CD14-positive monocyte (primary cell): ENCODE measurements around the gene EP400. TPM values are rescaled to one million over a fixed set of nuclear protein-coding genes. Genes with fewer than 3 reads are reported as not detected.
A peak's percentile ranks its signal among the peaks of the same experiment; 100 is the strongest.

ENCODE experiments used
- DNase-seq, 3 donors: peaks; one replicate each; pipeline ENCODE4 v3.0.0-alpha.2; 2011 to 2022
- H2AFZ ChIP-seq: 2 replicates; pipeline ENCODE4 v1.6.0; 2012; ENCODE audit warnings: mild to moderate bottlenecking, low read depth, low read length, inconsistent platforms; ENCODE audit not compliant: insufficient read depth, poor library complexity, severe bottlenecking
- H3K27ac ChIP-seq, 2 donors: 1 replicate in 1 of 2; 2 replicates in 1 of 2; pipeline ENCODE4 v1.5.1; 2012 to 2013; ENCODE audit warnings: low read length in 2 of 2, control low read depth in 1 of 2, inconsistent platforms in 1 of 2, low read depth in 1 of 2, mild to moderate bottlenecking in 1 of 2
- H3K27me3 ChIP-seq, 2 donors: one replicate each; pipeline versions ENCODE4 v1.6.0 to v1.6.1; 2011 to 2013; ENCODE audit warnings: low read length in 2 of 2; ENCODE audit not compliant: control insufficient read depth in 2 of 2, insufficient read depth in 2 of 2
- H3K36me3 ChIP-seq, 2 donors: replicated peaks in 1 of 2; 1 replicate in 1 of 2; 2 replicates in 1 of 2; pipeline versions ENCODE4 v1.5.1 to v1.6.1; 2012 to 2013; ENCODE audit warnings: low read length in 2 of 2, control low read depth in 1 of 2, inconsistent platforms in 1 of 2, mild to moderate bottlenecking in 1 of 2; ENCODE audit not compliant: insufficient read depth in 2 of 2, control insufficient read depth in 1 of 2
- H3K4me1 ChIP-seq, 2 donors: 1 replicate in 1 of 2; 2 replicates in 1 of 2; pipeline versions ENCODE4 v1.5.1 to v1.6.1; 2012 to 2013; ENCODE audit warnings: low read length in 2 of 2, control low read depth in 1 of 2, inconsistent platforms in 1 of 2, mild to moderate bottlenecking in 1 of 2, moderate library complexity in 1 of 2; ENCODE audit not compliant: insufficient read depth in 2 of 2, control insufficient read depth in 1 of 2
- H3K4me2 ChIP-seq: replicated peaks from 2 replicates; pipeline ENCODE3; 2012; ENCODE audit warnings: low read length, moderate library complexity, mild to moderate bottlenecking; ENCODE audit not compliant: poor library complexity, severe bottlenecking; ENCODE audit errors: extremely low read depth
- H3K4me3 ChIP-seq, 3 experiments: fragments of 200-600 bp in 1 of 3; sonication (generic) in 1 of 3; replicated peaks in 1 of 3; 1 replicate in 2 of 3; 2 replicates in 1 of 3; pipeline ENCODE4 v1.5.1; 2011 to 2013; ENCODE audit warnings: low read length in 3 of 3, mild to moderate bottlenecking in 3 of 3, control low read depth in 2 of 3, low read depth in 2 of 3, inconsistent platforms in 1 of 3, moderate library complexity in 1 of 3
- H3K79me2 ChIP-seq: 2 replicates; pipeline ENCODE4 v1.6.0; 2012; ENCODE audit warnings: mild to moderate bottlenecking, control low read depth, inconsistent platforms, low read length, moderate library complexity; ENCODE audit not compliant: insufficient read depth
- H3K9ac ChIP-seq: 2 replicates; pipeline ENCODE4 v1.6.0; 2017; ENCODE audit warnings: low read length, mild to moderate bottlenecking; ENCODE audit not compliant: insufficient read depth, poor library complexity, severe bottlenecking
- H3K9me3 ChIP-seq, 2 donors: replicated peaks in 1 of 2; 1 replicate in 1 of 2; 2 replicates in 1 of 2; pipeline versions ENCODE4 v1.5.1 to v1.6.1; 2012 to 2013; ENCODE audit warnings: low read length in 2 of 2, control low read depth in 1 of 2; ENCODE audit not compliant: control insufficient read depth in 1 of 2, insufficient read depth in 1 of 2
- H4K20me1 ChIP-seq: 2 replicates; pipeline ENCODE4 v1.6.0; 2012; ENCODE audit warnings: mild to moderate bottlenecking, low read length, control low read depth, moderate library complexity; ENCODE audit not compliant: insufficient read depth
- H3K27ac Mint-ChIP-seq, 7 donors: one replicate each; pipeline ENCODE4 v1.8.0; 2020; ENCODE audit warnings: mild to moderate bottlenecking in 7 of 7, mixed read lengths in 7 of 7, moderate library complexity in 6 of 7, inconsistent platforms in 2 of 7
- H3K27me3 Mint-ChIP-seq, 3 donors: one replicate each; pipeline ENCODE4 v1.8.0; 2021 to 2022; ENCODE audit warnings: low read depth in 3 of 3, mild to moderate bottlenecking in 3 of 3, mixed read lengths in 3 of 3, moderate library complexity in 3 of 3, inconsistent platforms in 1 of 3
- H3K36me3 Mint-ChIP-seq, 2 donors: one replicate each; pipeline ENCODE4 v1.8.0; 2020; ENCODE audit warnings: mixed read lengths in 2 of 2, inconsistent platforms in 1 of 2, mild to moderate bottlenecking in 1 of 2
- H3K4me1 Mint-ChIP-seq: one replicate; pipeline ENCODE4 v1.8.0; 2020; ENCODE audit warnings: mild to moderate bottlenecking, mixed read lengths
- H3K4me3 Mint-ChIP-seq, 2 donors: one replicate each; pipeline ENCODE4 v1.8.0; 2020; ENCODE audit warnings: mild to moderate bottlenecking in 2 of 2, mixed read lengths in 2 of 2, moderate library complexity in 1 of 2
- H3K9me3 Mint-ChIP-seq, 7 donors: one replicate each; pipeline ENCODE4 v1.8.0; 2020 to 2022; ENCODE audit warnings: mixed read lengths in 7 of 7, mild to moderate bottlenecking in 6 of 7, moderate library complexity in 6 of 7, inconsistent platforms in 2 of 7
- CTCF ChIP-seq: fragments of 200-600 bp; IDR thresholded peaks from one replicate; pipeline ENCODE4 v1.8.0; 2022; ENCODE audit warnings: antibody characterized with exemption, mild to moderate bottlenecking
- WGBS: methylation state at CpG from one replicate; pipeline ENCODE4 v1.1.5; 2013; ENCODE audit warnings: missing lambda C conversion rate; ENCODE audit not compliant: insufficient coverage; 5-methylcytosine and 5-hydroxymethylcytosine counted together
- intact Hi-C, 2 donors: fragments of 100-400 bp; cut with micrococcal nuclease; formaldehyde crosslinking; loops; one replicate each; pipeline versions ENCODE4 v1.15.0 to v1.15.1; 2023
- polyA plus RNA-seq, 3 donors: library from polyadenylated mRNA; depleted of rRNA in 1 of 3; unstranded in 2 of 3; stranded (reverse) in 1 of 3; fragments of 300-500 nt in 2 of 3; fragments of >200 nt in 1 of 3; fragmentation: Illumina TruSeq in 2 of 3; gene quantifications; 1 replicate in 2 of 3; 2 replicates in 1 of 3; pipeline ENCODE4 v1.2.3, GENCODE V29; 2012 to 2021

EP400 gene
- polyA plus RNA-seq, 3 donors = 0.65 to 12.1 (median 0.81) TPM

GRCh38 chr12:132081423-132081822 lies 131.7 kb downstream of the EP400 start:
- Mint-ChIP-seq H3K4me1 (peaks cover 15% of the 10 kb centered on the region), H3K27ac (no peak overlapping the region), H3K27me3 (peaks cover 0 to 2% (median 0%) of the 10 kb centered on the region in 3 donors), H3K36me3 (peaks cover 24 to 37% of the 10 kb centered on the region in 2 donors), H3K9me3 (peaks cover 0 to 2% (median 0%) of the 10 kb centered on the region in 7 donors), H3K4me3 (no peak overlapping the region)
- intact Hi-C loops = loop anchor here (5.0 to 10.0 kb wide), 4 partner anchors 61 to 423 kb away; partner anchors contain the start of genes DDX51 (in 1 of the 2) and NOC4L (in 1 of the 2)
- H2AFZ ChIP-seq = no peak overlapping the region
- no peak overlapping the region for H3K27ac ChIP-seq
- peaks cover 10% of the 10 kb centered on the region for H3K79me2 ChIP-seq
- no peaks in the 10 kb centered on the region for H4K20me1 ChIP-seq
- H3K9me3 ChIP-seq = no peaks in the 10 kb centered on the region
- no peak overlapping the region for H3K4me3 ChIP-seq
- WGBS = 88% methylated on average over 3 of the region's 9 CpGs
- TF ChIP-seq CTCF = no peak
- H3K9ac ChIP-seq = no peak overlapping the region
- no peak overlapping the region for H3K4me2 ChIP-seq
- peaks cover 25 to 42% of the 10 kb centered on the region in 2 donors for H3K36me3 ChIP-seq
- peaks cover 14 to 15% of the 10 kb centered on the region in 2 donors for H3K4me1 ChIP-seq
- H3K27me3 ChIP-seq = no peaks in the 10 kb centered on the region
- DNase-seq = no peak

GRCh38 chr12:132083614-132083940 lies 133.8 kb downstream of the EP400 start:
- Histone ChIP-seq H3K27me3 (no peaks in the 10 kb centered on the region), H2AFZ (peak overlapping the region; percentile 66), H4K20me1 (no peaks in the 10 kb centered on the region), H3K9ac (no peak overlapping the region), H3K4me2 (peak overlapping the region; percentile 84), H3K27ac (peak overlapping the region in 1 of 2 donors; percentile 49), H3K4me3 (peak overlapping the region in 2 of 3 experiments; percentile 24 to 82), H3K9me3 (no peaks in the 10 kb centered on the region), H3K4me1 (peaks cover 14 to 15% of the 10 kb centered on the region in 2 donors), H3K36me3 (peaks cover 4 to 20% of the 10 kb centered on the region in 2 donors), H3K79me2 (peaks cover 15% of the 10 kb centered on the region)
- 13% methylated on average over 8 of the region's 8 CpGs for WGBS
- Mint-ChIP-seq H3K27ac (peak overlapping the region in 6 of 7 donors; percentile 24 to 89 (median 72)), H3K36me3 (peaks cover 4 to 21% of the 10 kb centered on the region in 2 donors), H3K4me1 (peaks cover 18% of the 10 kb centered on the region), H3K4me3 (peak overlapping the region; percentile 67 to 90), H3K27me3 (peaks cover 0 to 2% (median 0%) of the 10 kb centered on the region in 3 donors), H3K9me3 (peaks cover 0 to 2% (median 0%) of the 10 kb centered on the region in 7 donors)
- no peak for TF ChIP-seq CTCF
- intact Hi-C loops = loop anchor here (2.0 to 10.0 kb wide), 5 partner anchors 59 to 421 kb away; partner anchors contain the start of genes DDX51 (in 2 of the 2) and NOC4L (in 2 of the 2)
- no peak for DNase-seq
